PC-9 (cell line): ENCODE data around the gene SLIT1. TPM values are rescaled to one million over a fixed set of nuclear protein-coding genes. Genes with fewer than 3 reads are reported as not detected.

ENCODE experiments used
- BruUV-seq: library from RNA; stranded (reverse); fragments of 400-500 nt; replicated peaks from 2 replicates; lab custom pipeline; 2021; lab: Mats Ljungman, UMichigan
- CTCF ChIA-PET: fragments of 300-600 bp; sonication (Branson Sonifier 250); formaldehyde crosslinking; loops from one replicate; lab custom pipeline; 2022; ENCODE audit warnings: antibody characterized with exemption; lab: Charles Lee
- POLR2A ChIA-PET: fragments of 300-600 bp; sonication (Branson Sonifier 250); formaldehyde crosslinking; loops from one replicate; lab custom pipeline; 2022; ENCODE audit warnings: antibody characterized with exemption; ENCODE audit not compliant: unreplicated experiment; lab: Charles Lee
- DNase-seq, 2 experiments: peaks; one replicate each; pipeline versions ENCODE4 v3.0.0 to v3.0.0-alpha.2; 2015 to 2022; ENCODE audit warnings: mixed read lengths in 1 of 2
- H2AFZ ChIP-seq: fragments of 200-600 bp; sonication (generic); 2 replicates; pipeline ENCODE4 v1.8.1; 2017; ENCODE audit warnings: antibody characterized with exemption
- H3F3A ChIP-seq: fragments of 200-600 bp; sonication (generic); 2 replicates; pipeline ENCODE4 v1.8.1; 2017; ENCODE audit warnings: antibody characterized with exemption, mild to moderate bottlenecking, low read depth; ENCODE audit not compliant: insufficient read depth
- H3K27ac ChIP-seq: fragments of 200-600 bp; sonication (generic); 2 replicates; pipeline ENCODE4 v1.6.1; 2016; ENCODE audit warnings: mixed run types
- H3K27me3 ChIP-seq: fragments of 200-600 bp; sonication (generic); 2 replicates; pipeline ENCODE4 v1.6.1; 2016; ENCODE audit warnings: low read depth, mixed run types; ENCODE audit not compliant: insufficient read depth
- H3K36me3 ChIP-seq: fragments of 200-600 bp; sonication (generic); 2 replicates; pipeline ENCODE4 v1.6.1; 2016; ENCODE audit warnings: low read depth, mixed run types
- H3K4me1 ChIP-seq: fragments of 200-600 bp; sonication (generic); replicated peaks from 2 replicates; pipeline ENCODE4 v1.6.1; 2016; ENCODE audit warnings: mixed run types; ENCODE audit not compliant: insufficient read depth
- H3K4me2 ChIP-seq: fragments of 200-600 bp; sonication (generic); 2 replicates; pipeline ENCODE4 v1.6.1; 2017; ENCODE audit warnings: mixed run types
- H3K4me3 ChIP-seq: fragments of 200-600 bp; sonication (generic); 2 replicates; pipeline ENCODE4 v1.6.1; 2016; ENCODE audit warnings: mixed run types
- H3K79me2 ChIP-seq: fragments of 200-600 bp; sonication (generic); 2 replicates; pipeline ENCODE4 v1.6.1; 2017; ENCODE audit warnings: low read depth, mixed run types
- H3K9me2 ChIP-seq: fragments of 200-600 bp; sonication (generic); 2 replicates; pipeline ENCODE4 v1.8.1; 2017; ENCODE audit warnings: mild to moderate bottlenecking; ENCODE audit not compliant: insufficient read depth
- H3K9me3 ChIP-seq: fragments of 200-600 bp; sonication (generic); 2 replicates; pipeline ENCODE4 v1.8.1; 2016; ENCODE audit warnings: low read depth; ENCODE audit not compliant: insufficient read depth
- H4K20me1 ChIP-seq: fragments of 200-600 bp; sonication (generic); 2 replicates; pipeline ENCODE4 v1.8.1; 2017; ENCODE audit not compliant: insufficient read depth
- EZH2 ChIP-seq: fragments of 200-600 bp; sonication (generic); IDR thresholded peaks from 2 replicates; pipeline ENCODE4 v1.8.0; 2017; ENCODE audit warnings: antibody characterized with exemption, low read depth
- intact Hi-C: fragments of 100-400 bp; cut with micrococcal nuclease; formaldehyde crosslinking; loops from one replicate; pipeline ENCODE4 v1.10.0; 2022; ENCODE audit not compliant: unreplicated experiment
- total RNA-seq: library from RNA; stranded (reverse); gene quantifications from 2 replicates; pipeline ENCODE4 v1.2.3, GENCODE V29; 2021
- TF ChIP-seq, protein P1 (sequence below): fragments of 200-600 bp; sonication (generic); conservative IDR thresholded peaks from 2 replicates; pipeline ENCODE4 v1.6.1; 2017; ENCODE audit warnings: mixed run types, antibody characterized with exemption, mild to moderate bottlenecking, moderate library complexity

SLIT1 gene
- total RNA-seq, 1 experiment from 2014 or later: not detected

- Histone ChIP-seq H4K20me1 (no peaks in the 10 kb centered on the region), H3K79me2 (no peaks in the 10 kb centered on the region), H3K4me2 (no peak overlapping the region), H3K9me3 (no peaks in the 10 kb centered on the region), H3K36me3 (no peaks in the 10 kb centered on the region), H3K9me2 (no peaks in the 10 kb centered on the region), H2AFZ (no peak overlapping the region), H3K4me1 (no peaks in the 10 kb centered on the region), H3K4me3 (no peak overlapping the region), H3K27me3 (no peaks in the 10 kb centered on the region), H3F3A (no peaks in the 10 kb centered on the region), H3K27ac (no peak overlapping the region)
- intact Hi-C loops: no loop called here
- DNase-seq: no peak
- ChIA-PET CTCF (no interaction called here), POLR2A (interaction anchor here (0.6 kb wide), 1 partner anchor 16 kb away, joined by 5 read pairs; no protein-coding TSS in a partner anchor)
- BruUV-seq: no TSS peak
- TF ChIP-seq, protein P1, sequence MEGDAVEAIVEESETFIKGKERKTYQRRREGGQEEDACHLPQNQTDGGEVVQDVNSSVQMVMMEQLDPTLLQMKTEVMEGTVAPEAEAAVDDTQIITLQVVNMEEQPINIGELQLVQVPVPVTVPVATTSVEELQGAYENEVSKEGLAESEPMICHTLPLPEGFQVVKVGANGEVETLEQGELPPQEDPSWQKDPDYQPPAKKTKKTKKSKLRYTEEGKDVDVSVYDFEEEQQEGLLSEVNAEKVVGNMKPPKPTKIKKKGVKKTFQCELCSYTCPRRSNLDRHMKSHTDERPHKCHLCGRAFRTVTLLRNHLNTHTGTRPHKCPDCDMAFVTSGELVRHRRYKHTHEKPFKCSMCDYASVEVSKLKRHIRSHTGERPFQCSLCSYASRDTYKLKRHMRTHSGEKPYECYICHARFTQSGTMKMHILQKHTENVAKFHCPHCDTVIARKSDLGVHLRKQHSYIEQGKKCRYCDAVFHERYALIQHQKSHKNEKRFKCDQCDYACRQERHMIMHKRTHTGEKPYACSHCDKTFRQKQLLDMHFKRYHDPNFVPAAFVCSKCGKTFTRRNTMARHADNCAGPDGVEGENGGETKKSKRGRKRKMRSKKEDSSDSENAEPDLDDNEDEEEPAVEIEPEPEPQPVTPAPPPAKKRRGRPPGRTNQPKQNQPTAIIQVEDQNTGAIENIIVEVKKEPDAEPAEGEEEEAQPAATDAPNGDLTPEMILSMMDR: no peak
- no peak for TF ChIP-seq EZH2
Observed at GRCh38 chr10:97016728-97017473, 168.9 kb downstream of the SLIT1 start.

- Histone ChIP-seq H3K36me3 (no peaks in the 10 kb centered on the region), H3K4me2 (no peak overlapping the region), H3K4me3 (no peak overlapping the region), H3K9me2 (no peaks in the 10 kb centered on the region), H3K79me2 (no peaks in the 10 kb centered on the region), H4K20me1 (no peaks in the 10 kb centered on the region), H3K4me1 (no peaks in the 10 kb centered on the region), H3F3A (no peaks in the 10 kb centered on the region), H3K27me3 (no peaks in the 10 kb centered on the region), H3K27ac (no peak overlapping the region), H2AFZ (no peak overlapping the region), H3K9me3 (no peaks in the 10 kb centered on the region)
- DNase-seq: no peak
- no peak for TF ChIP-seq EZH2
- TF ChIP-seq, protein P1: no peak
- intact Hi-C loops: no loop called here
- ChIA-PET POLR2A (no interaction called here), CTCF (interaction anchor here (0.6 kb wide), 1 partner anchor 428 kb away, joined by 3 read pairs; no protein-coding TSS in a partner anchor)
- BruUV-seq: no TSS peak
Observed at GRCh38 chr10:97015240-97015639, 170.5 kb downstream of the SLIT1 start.

- H3K9me2 ChIP-seq: no peaks in the 10 kb centered on the region
- no peaks in the 10 kb centered on the region for H3K79me2 ChIP-seq
- no peaks in the 10 kb centered on the region for H3K36me3 ChIP-seq
- H3F3A ChIP-seq: no peaks in the 10 kb centered on the region
- no peak for TF ChIP-seq EZH2
- TF ChIP-seq, protein P1: no peak
- DNase-seq: no peak
- ChIA-PET POLR2A (no interaction called here), CTCF (no interaction called here)
- H4K20me1 ChIP-seq: no peaks in the 10 kb centered on the region
- H3K4me2 ChIP-seq: no peak overlapping the region
- no TSS peak for BruUV-seq
- H3K4me3 ChIP-seq: no peak overlapping the region
- no peaks in the 10 kb centered on the region for H3K4me1 ChIP-seq
- no peak overlapping the region for H3K27ac ChIP-seq
- no peak overlapping the region for H2AFZ ChIP-seq
- H3K9me3 ChIP-seq: no peaks in the 10 kb centered on the region
- intact Hi-C loops: no loop called here
- H3K27me3 ChIP-seq: no peaks in the 10 kb centered on the region
Observed at GRCh38 chr10:97013983-97014382, 171.8 kb downstream of the SLIT1 start.
